H1 (cell line): Measurements from ENCODE around the gene OR2D3.

Experiments
- ATF3 ChIP-seq: IDR thresholded peaks from 2 replicates; pipeline ENCODE4 v1.6.1; 2011; ENCODE audit warnings: low read depth, mild to moderate bottlenecking, low read length; ENCODE audit not compliant: insufficient read depth
- CTCF ChIP-seq, 3 experiments: IDR thresholded peaks; 1 replicate in 2 of 3; 2 replicates in 1 of 3; pipeline versions ENCODE4 v1.5.1 to v1.6.1; 2011; ENCODE audit warnings: low read length in 3 of 3, mild to moderate bottlenecking in 3 of 3, inconsistent platforms in 2 of 3, low read depth in 1 of 3, moderate library complexity in 1 of 3; ENCODE audit not compliant: insufficient read depth in 1 of 3; ENCODE audit errors: control extremely low read depth in 1 of 3
- EZH2 ChIP-seq: fragments of 200-600 bp; sonication (generic); IDR thresholded peaks from 2 replicates; pipeline ENCODE4 v1.7.1; 2012; ENCODE audit warnings: low read depth, mild to moderate bottlenecking, moderate library complexity, low read length, inconsistent platforms; ENCODE audit not compliant: severe bottlenecking
- SP1 ChIP-seq: IDR thresholded peaks from 2 replicates; pipeline ENCODE4 v1.6.1; 2011; ENCODE audit warnings: low read depth, low read length
- SP4 ChIP-seq: IDR thresholded peaks from 2 replicates; pipeline ENCODE4 v1.6.1; 2012; ENCODE audit warnings: low read length, inconsistent platforms

- TF ChIP-seq ATF3, result no peak
- no peak for TF ChIP-seq SP4
- no peak for TF ChIP-seq SP1
- TF ChIP-seq CTCF (IDR thresholded peaks at IDR 0.05; ENCODE audit: control extremely low read depth in 1 of 3, insufficient read depth in 1 of 3, low read depth in 1 of 3, low read length in 3 of 3), result no peak
- TF ChIP-seq EZH2, result no peak
These were observed 41.9 kb downstream of the OR2D3 start for GRCh38 chr11:6962673-6963072.
